Muscle layer of duodenum (tissue), 2 donors: Measurements from ENCODE around the gene BEST2.
"Not testable (repeated sequence)": the region's sequence is repeated elsewhere in the genome, so short reads cannot be mapped to it uniquely, and the experiment has no call there.

ENCODE experiments used
- H3K27ac ChIP-seq: one replicate; pipeline ENCODE4 v1.7.0; 2013; ENCODE audit warnings: mild to moderate bottlenecking, low read length
- H3K27me3 ChIP-seq: one replicate; pipeline ENCODE4 v1.7.0; 2013; ENCODE audit warnings: low read depth, mild to moderate bottlenecking, control low read depth, low read length
- H3K36me3 ChIP-seq, 2 donors: one replicate each; pipeline ENCODE4 v1.7.0; 2013; ENCODE audit warnings: low read length in 2 of 2, control low read depth in 1 of 2, mild to moderate bottlenecking in 1 of 2; ENCODE audit not compliant: insufficient read depth in 2 of 2, control insufficient read depth in 1 of 2
- H3K4me1 ChIP-seq, 2 donors: one replicate each; pipeline ENCODE4 v1.7.0; 2013; ENCODE audit warnings: low read length in 2 of 2, mild to moderate bottlenecking in 2 of 2, control low read depth in 1 of 2, moderate library complexity in 1 of 2; ENCODE audit not compliant: insufficient read depth in 2 of 2, control insufficient read depth in 1 of 2
- H3K4me3 ChIP-seq, 2 donors: one replicate each; pipeline ENCODE4 v1.7.0; 2013; ENCODE audit warnings: low read length in 2 of 2, low read depth in 1 of 2, mild to moderate bottlenecking in 1 of 2
- H3K9me3 ChIP-seq, 2 donors: one replicate each; pipeline ENCODE4 v1.7.0; 2013; ENCODE audit warnings: low read length in 2 of 2, control low read depth in 1 of 2, mild to moderate bottlenecking in 1 of 2; ENCODE audit not compliant: control insufficient read depth in 1 of 2
- donor health status: healthy.

Gene BEST2

GRCh38 chr19:12720851-12721655, 30.5 kb upstream of the BEST2 start:
- H3K4me3 ChIP-seq, result peak overlapping the region; percentile 71 to 86
- H3K4me1 ChIP-seq, result peaks cover 6 to 38% of the 10 kb centered on the region in 2 donors
- peaks cover 13 to 19% of the 10 kb centered on the region in 2 donors for H3K36me3 ChIP-seq
- H3K27me3 ChIP-seq, result no peaks in the 10 kb centered on the region
- peak overlapping the region; percentile 90 for H3K27ac ChIP-seq
- no peaks in the 10 kb centered on the region for H3K9me3 ChIP-seq

GRCh38 chr19:12721656-12722565, 29.7 kb upstream of the BEST2 start:
- Histone ChIP-seq H3K27me3 (no peaks in the 10 kb centered on the region), H3K9me3 (no peaks in the 10 kb centered on the region), H3K36me3 (peaks cover 8 to 12% of the 10 kb centered on the region in 2 donors), H3K4me1 (peaks cover 6 to 38% of the 10 kb centered on the region in 2 donors), H3K27ac (peak overlapping the region; percentile 90), H3K4me3 (peak overlapping the region; percentile 71 to 86)

GRCh38 chr19:12722566-12723380, 28.8 kb upstream of the BEST2 start:
- H3K4me3 ChIP-seq, result peak overlapping the region; percentile 71 to 77
- H3K27ac ChIP-seq, result peak overlapping the region; percentile 83
- H3K4me1 ChIP-seq, result peaks cover 6 to 38% of the 10 kb centered on the region in 2 donors
- no peaks in the 10 kb centered on the region for H3K27me3 ChIP-seq
- H3K9me3 ChIP-seq, result no peaks in the 10 kb centered on the region
- peaks cover 7 to 12% of the 10 kb centered on the region in 2 donors for H3K36me3 ChIP-seq

GRCh38 chr19:12723381-12723640, 28.3 kb upstream of the BEST2 start:
- Histone ChIP-seq H3K27ac (peak overlapping the region; percentile 83), H3K4me3 (peak overlapping the region; percentile 71 to 77), H3K27me3 (no peaks in the 10 kb centered on the region), H3K9me3 (no peaks in the 10 kb centered on the region), H3K36me3 (peaks cover 7 to 16% of the 10 kb centered on the region in 2 donors), H3K4me1 (peaks cover 6 to 38% of the 10 kb centered on the region in 2 donors)

- peak within 1 kb of the TSS; percentile 83 for H3K27ac ChIP-seq
- peaks cover 2 to 15% of the 10 kb centered on the region in 2 donors for H3K36me3 ChIP-seq
- H3K27me3 ChIP-seq, result no peaks in the 10 kb centered on the region
- H3K9me3 ChIP-seq, result no peaks in the 10 kb centered on the region
- H3K4me3 ChIP-seq, result peak within 1 kb of the TSS; percentile 71 to 77
- H3K4me1 ChIP-seq, result peaks cover 6 to 34% of the 10 kb centered on the region in 2 donors
These were observed 27.8 kb upstream of the BEST2 start, which contains the start of gene TNPO2 for GRCh38 chr19:12723641-12724426. TNPO2 (minus strand) TSS chr19:12723932; CDS start chr19:12720977, 2,955 bp downstream.

GRCh38 chr19:12725612-12726011, 26.0 kb upstream of the BEST2 start:
- H3K27ac ChIP-seq, H3K27me3 ChIP-seq, H3K4me3 ChIP-seq, H3K9me3 ChIP-seq: not testable (repeated sequence)
- Histone ChIP-seq H3K4me1 (peaks cover 3 to 27% of the 10 kb centered on the region in 2 donors), H3K36me3 (peaks cover 8 to 28% of the 10 kb centered on the region in 2 donors)

- H3K36me3 ChIP-seq, result peaks cover 15 to 38% of the 10 kb centered on the region in 2 donors
- no peak overlapping the region for H3K27ac ChIP-seq
- peaks cover 3 to 21% of the 10 kb centered on the region in 2 donors for H3K4me1 ChIP-seq
- no peaks in the 10 kb centered on the region for H3K9me3 ChIP-seq
- H3K27me3 ChIP-seq, result no peaks in the 10 kb centered on the region
- H3K4me3 ChIP-seq, result no peak overlapping the region
These were observed 24.6 kb upstream of the BEST2 start for GRCh38 chr19:12726988-12727316.

GRCh38 chr19:12727745-12728433, 23.7 kb upstream of the BEST2 start:
- Histone ChIP-seq H3K4me3 (no peak overlapping the region), H3K27ac (no peak overlapping the region), H3K9me3 (no peaks in the 10 kb centered on the region), H3K4me1 (peaks cover 3 to 30% of the 10 kb centered on the region in 2 donors), H3K36me3 (peaks cover 15 to 42% of the 10 kb centered on the region in 2 donors), H3K27me3 (no peaks in the 10 kb centered on the region)

- no peaks in the 10 kb centered on the region for H3K9me3 ChIP-seq
- H3K36me3 ChIP-seq, result peaks cover 15 to 46% of the 10 kb centered on the region in 2 donors
- no peaks in the 10 kb centered on the region for H3K27me3 ChIP-seq
- H3K27ac ChIP-seq, result no peak overlapping the region
- H3K4me3 ChIP-seq, result no peak overlapping the region
- H3K4me1 ChIP-seq, result peaks cover 8 to 27% of the 10 kb centered on the region in 2 donors
These were observed 21.5 kb upstream of the BEST2 start for GRCh38 chr19:12730064-12730463.

GRCh38 chr19:12731337-12731736, 20.3 kb upstream of the BEST2 start:
- Histone ChIP-seq H3K9me3 (no peaks in the 10 kb centered on the region), H3K27ac (no peak overlapping the region), H3K36me3 (peaks cover 15 to 46% of the 10 kb centered on the region in 2 donors), H3K4me3 (no peak overlapping the region), H3K4me1 (peaks cover 8 to 30% of the 10 kb centered on the region in 2 donors), H3K27me3 (no peaks in the 10 kb centered on the region)
